ENCODE results near the gene MT1B. TPM values are rescaled to one million over a fixed set of nuclear protein-coding genes. Genes with fewer than 3 reads are reported as not detected.
"Not testable (repeated sequence)": the region's sequence is repeated elsewhere in the genome, so short reads cannot be mapped to it uniquely, and the experiment has no call there.

The MT1B gene
- total RNA-seq, 2 experiments from 2014 or later: not detected

DNA sequence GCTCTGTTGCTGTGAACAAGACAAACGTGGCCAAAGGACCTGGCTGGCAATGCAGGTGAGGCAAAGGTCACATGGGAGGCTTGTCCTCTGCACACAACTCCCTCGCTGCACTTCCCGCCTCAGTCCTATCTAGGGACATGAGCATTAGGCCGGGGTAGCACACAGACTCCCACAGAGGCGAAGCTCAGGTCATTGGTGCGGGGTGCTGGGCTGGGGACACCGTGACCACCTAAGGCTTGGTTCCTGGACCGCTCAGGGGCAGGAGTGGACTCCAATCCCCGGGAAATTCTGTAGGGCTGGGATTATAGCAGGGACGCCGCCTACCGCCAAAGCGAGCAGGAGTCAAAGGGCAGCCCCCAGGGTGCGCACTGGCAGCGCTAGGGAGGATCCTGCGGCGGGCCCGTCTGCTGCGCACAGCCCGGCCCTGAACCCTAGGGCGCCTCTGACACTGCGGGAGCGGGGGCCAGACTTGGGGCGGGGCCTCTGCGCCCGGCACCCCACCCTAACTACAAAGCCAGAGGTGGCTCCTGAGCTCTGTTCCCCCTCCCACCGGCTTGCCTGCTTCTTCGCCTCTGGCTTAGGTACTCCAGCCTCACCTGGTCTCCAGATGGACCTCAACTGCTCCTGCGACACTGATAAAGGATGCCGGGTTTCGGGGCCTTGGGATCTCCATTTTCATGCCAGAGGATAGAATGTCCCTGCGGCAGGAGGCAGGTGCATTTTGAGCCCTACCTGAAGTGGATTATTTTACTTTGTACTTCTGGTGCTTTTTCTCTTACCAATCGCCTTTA, 3.9 kb upstream of the MT1B start:
- no peak for DNase-seq
- no peaks in the 10 kb centered on the region for H3K36me3 Mint-ChIP-seq
- H3K4me3 Mint-ChIP-seq: no peak overlapping the region
- H3K9me3 Mint-ChIP-seq: no peaks in the 10 kb centered on the region
- POLR2A ChIA-PET: no interaction called here
- H3K27ac Mint-ChIP-seq: no peak overlapping the region
- peaks cover 13% of the 10 kb centered on the region for H3K4me1 Mint-ChIP-seq
- ATAC-seq (ENCODE audit: low read depth): no peak
- H3K27me3 Mint-ChIP-seq: peaks cover 48% of the 10 kb centered on the region

- no peak for ATAC-seq (ENCODE audit: low read depth)
- POLR2A ChIA-PET: no interaction called here
- Mint-ChIP-seq H3K4me3 (no peak overlapping the region), H3K27me3 (peaks cover 44% of the 10 kb centered on the region), H3K27ac (no peak overlapping the region), H3K9me3 (no peaks in the 10 kb centered on the region), H3K36me3 (no peaks in the 10 kb centered on the region), H3K4me1 (peaks cover 1% of the 10 kb centered on the region)
- DNase-seq: no peak
These were observed 2.4 kb upstream of the MT1B start for GRCh38 chr16:56649271-56649670.

GRCh38 chr16:56649820-56650219, 1.9 kb upstream of the MT1B start:
- DNase-seq (no peak), ATAC-seq (ENCODE audit: low read depth) (no peak)
- Mint-ChIP-seq H3K27ac (no peak overlapping the region), H3K4me3 (no peak overlapping the region), H3K27me3 (peaks cover 39% of the 10 kb centered on the region), H3K36me3 (no peaks in the 10 kb centered on the region), H3K4me1 (no peaks in the 10 kb centered on the region), H3K9me3 (no peaks in the 10 kb centered on the region)
- POLR2A ChIA-PET: no interaction called here

DNA sequence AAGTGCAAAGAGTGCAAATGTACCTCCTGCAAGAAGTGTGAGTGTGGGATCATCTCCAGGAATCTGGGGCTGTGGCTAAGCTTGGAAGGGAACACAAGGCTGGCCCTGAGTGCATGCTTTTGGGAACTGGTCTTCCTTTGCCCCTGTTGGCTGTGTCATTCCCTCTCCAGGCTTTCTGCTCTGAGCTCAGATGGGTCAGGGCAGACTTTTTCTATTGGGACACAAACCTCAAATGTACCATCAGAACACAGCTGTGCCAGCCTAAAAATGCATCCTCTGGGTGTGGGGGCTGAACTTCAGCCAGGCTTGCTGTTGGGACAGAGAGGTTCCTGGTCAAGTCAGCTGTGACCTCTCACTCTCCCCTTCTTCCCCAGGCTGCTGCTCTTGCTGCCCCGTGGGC, 914 bp downstream of the MT1B start:
- Mint-ChIP-seq H3K27ac (no peak overlapping the region), H3K4me3 (no peak overlapping the region), H3K36me3 (no peaks in the 10 kb centered on the region), H3K27me3 (peaks cover 20% of the 10 kb centered on the region), H3K9me3 (no peaks in the 10 kb centered on the region), H3K4me1 (peaks cover 3% of the 10 kb centered on the region)
- DNase-seq: no peak
- POLR2A ChIA-PET: interaction anchor here (1.6 kb wide), 1 partner anchor 9 kb away, joined by 3 read pairs; no protein-coding TSS in a partner anchor
- ATAC-seq (ENCODE audit: low read depth): no peak

DNA sequence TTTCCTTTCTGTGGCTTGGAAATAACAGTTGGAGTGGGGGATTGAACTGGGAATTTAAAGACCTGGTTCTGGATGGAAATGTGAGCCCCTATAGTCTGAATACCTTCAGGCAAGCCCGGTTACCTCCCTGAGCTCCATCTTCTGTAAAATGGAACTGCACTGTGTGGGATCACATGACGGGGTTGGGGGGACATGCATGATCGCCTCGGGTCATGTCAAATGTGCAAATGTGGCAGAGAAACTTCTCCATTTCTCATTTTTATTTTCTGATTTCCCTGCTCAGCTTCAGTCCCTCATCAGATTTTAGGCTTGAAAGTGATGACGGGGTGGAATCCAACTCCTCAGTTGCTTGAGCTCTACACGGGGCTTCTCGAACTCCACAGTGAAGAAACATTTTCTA, 1.5 kb downstream of the MT1B start:
- DNase-seq (no peak), ATAC-seq (ENCODE audit: low read depth) (no peak)
- POLR2A ChIA-PET: interaction anchor here (1.6 kb wide), 1 partner anchor 9 kb away, joined by 3 read pairs; no protein-coding TSS in a partner anchor
- H3K27me3 Mint-ChIP-seq: peaks cover 16% of the 10 kb centered on the region
- H3K27ac Mint-ChIP-seq: no peak overlapping the region
- no peak overlapping the region for H3K4me3 Mint-ChIP-seq
- no peaks in the 10 kb centered on the region for H3K9me3 Mint-ChIP-seq
- H3K36me3 Mint-ChIP-seq: no peaks in the 10 kb centered on the region
- peaks cover 7% of the 10 kb centered on the region for H3K4me1 Mint-ChIP-seq

DNA sequence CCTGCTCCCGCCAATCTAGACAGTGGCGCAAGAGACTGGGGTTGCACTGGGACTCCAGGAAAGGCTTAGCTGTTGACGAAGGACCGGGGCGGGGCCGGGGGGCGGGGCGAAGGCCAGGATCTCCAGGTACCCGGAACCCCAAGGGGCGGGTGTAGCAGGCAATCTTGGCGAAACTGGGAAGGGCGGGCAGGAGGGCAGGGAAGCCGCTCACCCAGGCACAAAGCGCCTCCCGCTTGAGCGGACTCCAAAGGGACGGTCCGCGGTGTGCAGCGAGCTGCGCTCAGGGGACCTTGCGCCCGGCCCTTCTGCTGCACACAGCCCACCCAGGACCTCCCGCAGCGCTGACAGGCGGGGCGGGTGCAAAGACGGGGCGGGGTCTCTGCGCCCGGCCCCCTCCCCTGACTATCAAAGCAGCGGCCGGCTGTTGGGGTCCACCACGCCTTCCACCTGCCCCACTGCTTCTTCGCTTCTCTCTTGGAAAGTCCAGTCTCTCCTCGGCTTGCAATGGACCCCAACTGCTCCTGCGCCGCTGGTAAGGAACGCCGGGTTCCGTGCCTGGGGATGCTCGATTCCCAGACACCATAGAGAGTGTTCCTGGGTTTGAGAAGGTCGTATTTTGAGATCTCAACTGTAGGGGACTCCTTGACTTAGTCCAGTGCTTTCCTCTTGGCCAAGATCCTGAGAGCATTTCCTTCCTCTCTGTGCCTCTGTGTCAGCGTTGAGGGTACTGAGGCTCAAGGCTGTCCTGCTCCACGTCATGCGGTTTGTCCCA, 6.1 kb downstream of the MT1B start, which contains the start of gene MT1F:
TSS of gene MT1F (plus strand) at position 405 of the 772 bp plus-strand sequence. CDS start at position 505, 100 bp downstream.
- peak within 1 kb of the TSS; percentile 95 for H3K4me3 Mint-ChIP-seq
- peak; percentile 82 for DNase-seq
- H3K27me3 Mint-ChIP-seq: no peaks in the 10 kb centered on the region
- H3K4me1 Mint-ChIP-seq: peaks cover 17% of the 10 kb centered on the region
- ATAC-seq (ENCODE audit: low read depth): peak; percentile 87
- no peaks in the 10 kb centered on the region for H3K9me3 Mint-ChIP-seq
- H3K27ac Mint-ChIP-seq: peak within 1 kb of the TSS; percentile 92
- no peaks in the 10 kb centered on the region for H3K36me3 Mint-ChIP-seq
- POLR2A ChIA-PET: interaction anchor here (1.0 to 1.8 kb wide), 6 partner anchors 10 to 49 kb away, joined by 3 to 6 read pairs (median 4); partner anchors contain the start of genes MT1G, MT1X and MT2A

- Mint-ChIP-seq H3K27me3 (no peaks in the 10 kb centered on the region), H3K4me1 (peaks cover 19% of the 10 kb centered on the region), H3K4me3 (peak overlapping the region; percentile 95), H3K36me3 (no peaks in the 10 kb centered on the region), H3K27ac (peak overlapping the region; percentile 92), H3K9me3 (no peaks in the 10 kb centered on the region)
- DNase-seq (no peak), ATAC-seq (ENCODE audit: low read depth) (no peak)
- POLR2A ChIA-PET: interaction anchor here (1.0 to 1.8 kb wide), 4 partner anchors 9 to 18 kb away, joined by 3 to 6 read pairs (median 4); partner anchors contain the start of gene MT1G
These were observed 6.7 kb downstream of the MT1B start for GRCh38 chr16:56658327-56658875.

DNA sequence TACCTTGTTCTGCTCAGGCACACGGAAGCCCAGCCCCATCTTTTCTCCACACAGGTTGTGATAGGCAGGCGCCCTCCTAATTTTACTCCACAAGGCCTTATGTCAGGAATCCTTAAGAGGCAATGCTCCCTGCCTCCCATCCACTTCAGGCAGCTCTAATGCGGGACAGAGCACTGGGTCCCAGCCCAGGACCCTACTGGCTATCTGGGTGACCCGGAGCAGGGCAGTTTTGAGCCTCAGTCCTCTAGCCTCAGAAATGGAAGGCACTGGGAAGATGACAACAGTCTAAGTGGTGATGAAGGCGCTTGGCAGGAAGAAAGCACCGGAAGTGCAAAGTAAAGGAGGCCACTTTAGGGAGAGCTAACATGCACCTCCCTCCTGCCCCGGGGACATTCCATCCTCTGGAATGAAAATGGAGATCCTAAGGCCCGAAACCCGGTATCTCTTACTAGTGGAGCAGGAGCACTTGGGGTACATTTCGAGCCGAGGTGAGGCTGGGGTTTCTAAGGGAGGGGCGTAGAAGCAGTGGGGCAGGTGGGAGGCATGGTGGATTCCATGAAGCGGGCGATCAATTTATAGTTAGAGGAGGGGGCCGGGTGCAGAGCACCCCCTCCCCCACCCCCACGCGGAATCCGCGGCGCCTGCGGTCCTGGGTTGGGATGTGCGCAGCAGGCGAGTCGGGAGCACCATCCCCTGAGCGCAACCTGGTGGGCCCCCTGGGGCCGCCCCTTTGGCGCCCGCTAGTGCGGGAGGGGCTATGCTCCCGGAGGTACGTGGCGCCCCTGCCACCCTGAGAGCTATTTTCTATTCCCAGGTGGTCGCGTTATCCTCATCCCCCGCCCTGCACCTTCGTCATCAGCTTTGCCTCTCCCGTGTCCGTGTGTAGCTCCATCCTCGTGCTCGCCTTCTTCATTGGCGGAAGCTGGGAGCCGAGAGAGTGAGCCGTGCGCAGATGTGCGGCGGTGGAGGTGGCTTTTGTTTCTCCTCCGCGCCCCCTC, 11.0 kb downstream of the MT1B start:
- Mint-ChIP-seq H3K4me3 (peak overlapping the region; percentile 85), H3K27me3 (peaks cover 20% of the 10 kb centered on the region), H3K9me3 (no peaks in the 10 kb centered on the region)

DNA sequence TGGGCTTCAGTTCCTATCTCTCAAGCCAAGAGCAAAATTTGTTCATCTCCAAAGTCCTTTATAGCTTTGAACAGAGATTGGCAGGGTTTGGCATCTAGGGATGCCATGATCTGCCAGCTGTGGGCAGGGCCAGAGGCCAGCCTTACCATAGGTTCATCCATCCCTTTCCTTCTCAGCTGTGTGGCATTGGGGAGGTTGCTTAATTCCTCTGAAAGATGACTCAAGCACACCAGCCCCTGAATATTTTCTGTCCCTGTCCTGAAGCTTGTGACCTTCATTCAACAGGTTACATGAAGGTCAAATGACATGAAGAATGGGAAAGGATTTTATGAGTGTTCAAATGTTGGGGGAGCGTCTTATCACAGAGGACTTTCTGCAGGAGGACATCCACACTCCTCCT, 12.8 kb downstream of the MT1B start:
- peaks cover 33% of the 10 kb centered on the region for H3K4me1 Mint-ChIP-seq

More for the DNA sequence above, 11.0 kb downstream of the MT1B start:
- Mint-ChIP-seq H3K27ac (peak overlapping the region; percentile 81), H3K36me3 (no peaks in the 10 kb centered on the region), H3K4me1 (peaks cover 26% of the 10 kb centered on the region)
- ATAC-seq (ENCODE audit: low read depth) (peak; percentile 65), DNase-seq (peak; percentile 60)
- POLR2A ChIA-PET: interaction anchor here (0.7 to 1.3 kb wide), 8 partner anchors 10 to 54 kb away, joined by 3 to 6 read pairs (median 3); partner anchors contain the start of genes MT1E, MT1X and MT2A

DNA sequence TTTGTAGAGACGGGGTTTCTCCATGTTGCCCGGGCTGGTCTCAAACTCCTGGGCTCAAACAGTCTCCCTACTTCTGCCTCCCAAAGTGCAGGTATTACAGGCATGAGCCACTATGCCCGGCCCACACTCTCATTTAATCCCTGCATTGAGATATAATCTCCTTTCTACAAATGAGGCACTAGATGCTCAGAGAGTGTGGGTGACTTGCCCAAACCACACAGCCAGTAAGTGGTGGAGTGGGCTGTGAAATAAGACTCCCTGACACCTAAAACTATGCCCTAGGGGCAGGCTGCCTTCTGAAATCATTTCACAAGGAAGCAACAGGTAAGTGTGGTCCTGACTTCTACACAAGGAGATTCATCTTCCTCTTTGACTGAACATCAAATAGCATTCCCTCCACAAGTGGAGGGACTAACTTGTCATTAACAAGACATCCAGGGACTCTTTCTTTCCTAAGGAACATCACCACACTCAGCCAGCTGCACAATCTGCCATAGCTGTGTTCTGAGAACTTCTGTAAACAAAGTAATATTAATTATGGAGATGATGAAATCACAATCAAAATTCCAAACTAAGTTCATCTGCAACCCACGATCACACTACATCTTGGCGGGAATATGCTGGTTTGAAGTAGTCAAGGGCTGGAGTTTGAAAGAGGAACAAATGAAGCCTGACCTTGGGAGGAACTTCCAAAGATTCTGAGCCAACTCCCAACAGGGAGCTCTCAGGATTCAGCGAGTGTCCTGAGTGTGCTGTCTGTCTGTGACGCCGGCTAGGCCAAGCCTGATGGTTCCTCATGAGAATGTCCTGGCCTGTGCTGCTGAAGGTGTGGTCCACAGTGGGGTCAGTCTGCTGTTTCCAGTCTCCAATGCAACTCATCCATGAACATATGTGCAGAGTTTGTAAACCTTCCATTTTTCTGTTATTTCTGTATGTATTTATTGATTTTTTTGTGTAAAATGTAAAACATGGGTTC, 13.9 kb downstream of the MT1B start:
- peaks cover 44% of the 10 kb centered on the region for H3K27me3 Mint-ChIP-seq
- ATAC-seq (ENCODE audit: low read depth); H3K27ac Mint-ChIP-seq; H3K4me3 Mint-ChIP-seq; H3K36me3 Mint-ChIP-seq; DNase-seq; POLR2A ChIA-PET; H3K9me3 Mint-ChIP-seq: not testable (repeated sequence)
- peaks cover 32% of the 10 kb centered on the region for H3K4me1 Mint-ChIP-seq

More for the DNA sequence above, 12.8 kb downstream of the MT1B start:
- Mint-ChIP-seq H3K27me3 (peaks cover 33% of the 10 kb centered on the region), H3K4me3 (no peak overlapping the region), H3K27ac (no peak overlapping the region), H3K36me3 (no peaks in the 10 kb centered on the region), H3K9me3 (no peaks in the 10 kb centered on the region)
- ATAC-seq (ENCODE audit: low read depth) (no peak), DNase-seq (no peak)
- POLR2A ChIA-PET: no interaction called here
